Ecto neural progenitor cell (in vitro differentiated cells): ENCODE results near the gene TOM1.

Experiments used
- DNase-seq: peaks from one replicate; pipeline ENCODE4 v3.0.0-alpha.2; 2018; ENCODE audit warnings: low spot score

The TOM1 gene

DNA sequence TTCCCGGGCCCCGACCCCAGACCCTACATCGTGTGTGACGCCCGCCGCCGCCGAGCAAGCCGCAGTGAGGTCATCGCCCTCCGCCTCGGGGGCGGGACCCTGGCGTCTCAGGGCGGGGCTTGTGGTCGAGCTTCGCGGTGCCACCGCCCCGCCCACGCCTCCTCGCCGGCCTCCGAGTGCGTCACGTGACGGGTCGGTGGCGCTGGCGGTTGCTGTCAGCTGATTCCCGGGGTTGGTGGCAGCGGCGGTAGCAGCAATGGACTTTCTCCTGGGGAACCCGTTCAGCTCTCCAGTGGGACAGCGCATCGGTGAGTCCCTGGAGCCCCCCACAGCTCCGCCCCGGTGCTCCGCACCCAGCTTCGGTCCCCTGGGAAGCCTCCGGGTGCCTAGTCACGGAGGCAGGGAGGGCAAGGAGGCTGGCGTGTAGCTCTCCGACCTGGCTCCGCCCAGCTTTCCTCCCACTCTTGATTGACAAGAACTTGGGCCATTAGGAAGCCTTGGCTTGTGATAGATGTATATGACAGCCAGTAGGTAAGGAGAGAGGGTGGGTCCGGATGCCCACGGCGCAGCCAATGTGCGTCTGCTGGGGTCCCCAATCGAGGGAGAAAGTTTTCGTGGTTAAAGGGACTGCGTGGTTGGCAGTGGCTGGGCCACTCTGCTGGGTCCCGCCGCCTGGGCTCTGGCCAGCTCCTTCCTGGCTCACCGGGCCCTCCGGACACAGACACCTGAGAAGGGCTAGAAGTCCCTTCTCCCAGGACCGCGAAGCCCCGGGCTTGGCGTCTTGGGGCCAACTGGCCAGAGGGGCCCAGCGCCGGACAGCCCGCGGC lies at the start of gene TOM1:
TSS of gene TOM1 (plus strand) at position 222 of the 827 bp plus-strand sequence. CDS start at position 257, 35 bp downstream.
- DNase-seq, result peak; percentile 99

DNA sequence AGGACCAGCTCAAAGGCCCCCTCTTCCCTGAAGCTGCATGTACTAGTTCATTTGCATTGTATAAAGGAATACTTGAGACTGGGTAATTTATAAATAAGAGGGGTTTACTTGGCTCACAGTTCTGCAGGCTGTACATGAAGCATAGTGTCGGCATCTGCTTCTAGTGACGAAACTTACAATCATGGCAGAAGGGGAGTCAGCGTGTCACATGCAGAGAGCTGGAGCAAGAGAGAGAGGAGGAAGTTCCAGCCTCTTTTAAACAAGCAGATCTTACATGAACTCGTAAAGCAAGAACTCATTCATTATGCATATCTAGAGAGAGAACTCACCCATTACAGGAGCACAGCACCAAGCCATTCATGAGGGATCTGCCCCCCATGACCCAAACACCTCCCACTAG lies 49.5 kb upstream of the TOM1 start:
- DNase-seq, result no peak

DNA sequence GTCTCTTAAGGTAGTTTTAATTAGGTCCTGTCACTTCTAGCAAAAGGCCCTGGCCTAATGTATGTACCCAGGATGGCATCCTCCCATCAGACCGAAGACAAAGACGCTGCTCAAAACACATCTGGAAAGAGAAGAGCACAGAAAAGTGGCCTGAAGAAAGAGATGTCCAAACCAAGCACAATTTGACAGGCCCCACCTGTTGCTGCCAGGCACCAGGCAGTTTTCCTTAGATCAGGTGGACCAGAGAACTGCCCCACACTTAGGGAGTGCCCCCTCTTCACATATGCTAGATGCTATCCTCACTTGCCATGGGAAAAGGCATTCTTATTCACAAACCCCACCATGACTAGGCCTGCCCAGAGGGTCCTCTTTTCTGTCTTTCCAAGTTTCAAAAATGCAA lies 45.7 kb upstream of the TOM1 start:
- no peak for DNase-seq

DNA sequence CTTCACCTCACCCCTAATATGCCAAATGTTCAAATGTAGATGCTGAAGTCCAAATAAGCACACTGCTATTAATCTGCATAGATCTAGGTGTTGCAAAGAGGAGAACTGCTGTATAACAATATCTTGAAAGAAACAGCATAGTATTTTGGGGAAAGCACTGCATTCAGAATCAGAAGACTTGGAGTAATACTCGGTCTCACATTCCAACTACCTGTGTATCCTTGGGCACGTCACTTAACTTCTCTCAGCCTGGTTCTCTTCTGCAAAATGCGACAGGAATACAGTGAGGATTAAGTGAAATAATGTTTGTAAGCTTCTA lies 42.7 kb upstream of the TOM1 start:
- DNase-seq, result no peak

DNA sequence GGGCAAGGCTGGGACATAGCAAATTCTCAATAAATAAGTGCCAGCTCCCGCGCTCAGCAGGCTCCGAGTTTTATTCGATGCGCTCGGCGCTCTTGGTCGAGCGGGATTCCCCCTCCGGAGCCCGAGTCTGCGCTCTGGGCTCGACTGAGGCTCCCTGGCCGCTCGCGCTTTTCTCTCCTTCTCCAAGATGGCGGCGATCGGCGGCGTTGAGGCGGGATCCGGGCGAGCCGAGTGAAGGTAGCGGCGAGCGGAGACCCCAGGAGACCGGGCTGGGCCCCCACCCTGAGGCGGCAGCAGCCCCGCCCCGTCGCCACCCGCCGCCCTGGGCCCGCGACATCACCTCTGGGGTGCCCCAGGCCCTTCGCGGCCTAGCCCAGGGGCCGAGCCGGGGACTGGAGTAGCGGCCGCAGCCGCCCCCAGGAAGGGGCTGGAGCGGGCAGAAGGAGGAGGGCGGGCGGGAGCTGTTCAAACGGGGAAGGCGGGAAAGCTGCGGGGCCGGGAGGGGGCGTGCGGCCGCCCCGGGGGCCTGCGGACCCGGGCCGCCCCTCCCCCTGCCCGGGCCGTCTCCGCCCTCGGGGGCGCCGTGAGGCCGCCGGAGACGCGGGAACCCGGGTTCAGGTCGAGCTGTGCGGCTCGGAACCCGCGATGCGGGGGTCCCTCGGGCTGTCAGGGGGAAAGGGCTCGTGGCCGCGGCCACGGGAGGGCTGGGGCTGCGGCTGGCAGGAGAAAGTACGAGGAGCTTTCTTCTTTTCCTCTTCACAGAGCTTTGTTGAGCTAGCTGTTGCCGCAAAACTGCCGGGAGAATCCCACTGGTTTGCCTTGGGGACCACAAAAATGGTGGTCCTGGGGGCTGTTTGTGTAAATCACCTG lies 42.1 kb upstream of the TOM1 start, which contains the start of gene HMGXB4:
TSS of gene HMGXB4 (plus strand) at position 173 of the 870 bp plus-strand sequence. CDS start 4,898 bp downstream, outside the sequence.
- DNase-seq, result peak; percentile 89

DNA sequence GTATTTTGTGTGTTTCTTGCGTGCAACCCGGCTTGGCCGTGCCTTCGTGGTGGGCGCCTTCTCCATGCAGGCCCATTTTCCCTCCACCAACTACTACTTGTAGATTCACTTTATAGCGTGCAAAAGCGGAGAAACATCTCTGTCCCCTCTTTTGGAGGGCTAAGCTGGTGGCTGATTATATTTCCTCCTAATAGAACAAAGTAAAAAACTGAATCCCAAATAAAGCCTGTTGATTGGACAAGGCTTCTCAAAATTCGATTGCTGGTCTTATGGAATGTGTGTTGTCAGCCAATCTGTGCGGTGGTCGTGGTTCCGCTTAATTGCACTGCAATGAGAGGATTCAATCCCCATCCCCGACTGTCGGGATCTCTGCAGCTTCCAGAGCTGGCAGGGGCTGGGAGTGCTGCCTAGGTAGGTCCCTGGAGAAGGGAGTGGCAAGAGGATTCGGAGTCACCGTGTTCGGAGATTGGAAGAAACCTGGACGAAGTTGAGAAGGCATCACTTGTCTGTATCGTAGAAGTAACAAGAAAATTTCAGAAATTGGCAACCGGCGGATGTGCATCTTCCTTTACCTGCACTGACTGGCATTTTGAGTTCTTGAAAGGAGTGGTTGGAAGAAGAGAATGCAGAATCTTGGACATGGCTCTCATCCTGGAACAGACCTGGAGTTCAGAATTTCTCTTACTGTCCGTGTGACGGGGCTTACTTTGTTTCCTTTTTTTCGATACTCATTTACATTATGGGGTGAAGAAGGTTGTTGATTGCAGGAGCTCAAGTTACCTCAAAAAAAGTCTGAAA lies 41.3 kb upstream of the TOM1 start:
- peak; percentile 77 for DNase-seq

DNA sequence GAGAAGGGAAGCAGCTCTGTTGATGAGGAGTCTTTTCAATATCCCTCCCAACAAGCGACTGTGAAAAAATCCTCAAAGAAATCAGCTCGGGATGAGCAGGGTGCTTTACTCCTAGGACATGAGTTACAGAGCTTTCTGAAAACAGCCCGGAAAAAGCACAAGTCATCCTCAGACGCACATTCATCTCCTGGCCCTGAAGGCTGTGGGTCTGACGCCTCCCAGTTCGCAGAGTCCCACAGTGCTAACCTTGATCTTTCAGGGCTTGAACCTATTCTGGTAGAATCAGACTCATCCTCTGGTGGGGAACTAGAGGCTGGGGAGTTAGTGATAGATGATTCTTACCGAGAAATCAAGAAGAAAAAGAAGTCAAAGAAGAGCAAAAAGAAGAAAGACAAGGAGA lies 34.7 kb upstream of the TOM1 start:
- no peak for DNase-seq

DNA sequence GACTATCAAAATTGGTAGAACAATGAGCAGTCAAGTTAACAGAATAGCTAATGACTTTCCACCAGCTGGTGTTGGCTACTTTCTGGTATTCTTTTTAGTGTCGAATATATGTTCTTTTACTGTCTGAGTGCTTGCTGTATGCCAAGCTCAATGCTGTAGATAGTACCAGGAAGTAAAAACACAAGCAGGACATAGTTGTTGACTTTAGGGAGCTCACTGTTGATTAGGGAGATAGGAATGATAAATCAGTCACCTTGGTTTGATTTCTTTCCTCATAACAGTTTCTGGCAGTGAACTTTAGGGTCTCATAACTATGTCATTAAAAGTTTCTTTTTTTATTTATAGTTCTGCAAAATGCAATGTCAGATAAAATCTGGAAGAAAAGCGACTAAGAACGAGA lies 33.4 kb upstream of the TOM1 start:
- DNase-seq, result no peak

DNA sequence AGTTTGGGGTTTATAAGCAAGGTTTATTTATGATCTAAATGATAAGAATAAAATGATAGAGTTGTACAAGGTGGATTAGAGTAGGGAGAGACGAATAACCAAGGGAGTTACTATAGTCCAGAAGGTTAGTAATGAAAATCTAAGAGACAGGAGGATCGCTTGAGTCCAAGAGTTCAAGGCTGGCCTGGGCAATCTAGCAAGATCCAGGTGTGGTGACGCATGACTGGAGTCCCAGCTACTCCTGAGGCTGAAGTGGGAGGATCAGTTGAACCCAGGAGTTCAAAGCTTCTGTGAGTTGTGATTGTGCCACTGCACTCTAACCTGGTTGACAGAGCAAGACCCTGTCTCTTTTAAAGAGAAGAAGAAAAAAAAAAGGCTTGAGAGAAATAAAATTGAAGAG lies 30.1 kb upstream of the TOM1 start:
- no peak for DNase-seq

DNA sequence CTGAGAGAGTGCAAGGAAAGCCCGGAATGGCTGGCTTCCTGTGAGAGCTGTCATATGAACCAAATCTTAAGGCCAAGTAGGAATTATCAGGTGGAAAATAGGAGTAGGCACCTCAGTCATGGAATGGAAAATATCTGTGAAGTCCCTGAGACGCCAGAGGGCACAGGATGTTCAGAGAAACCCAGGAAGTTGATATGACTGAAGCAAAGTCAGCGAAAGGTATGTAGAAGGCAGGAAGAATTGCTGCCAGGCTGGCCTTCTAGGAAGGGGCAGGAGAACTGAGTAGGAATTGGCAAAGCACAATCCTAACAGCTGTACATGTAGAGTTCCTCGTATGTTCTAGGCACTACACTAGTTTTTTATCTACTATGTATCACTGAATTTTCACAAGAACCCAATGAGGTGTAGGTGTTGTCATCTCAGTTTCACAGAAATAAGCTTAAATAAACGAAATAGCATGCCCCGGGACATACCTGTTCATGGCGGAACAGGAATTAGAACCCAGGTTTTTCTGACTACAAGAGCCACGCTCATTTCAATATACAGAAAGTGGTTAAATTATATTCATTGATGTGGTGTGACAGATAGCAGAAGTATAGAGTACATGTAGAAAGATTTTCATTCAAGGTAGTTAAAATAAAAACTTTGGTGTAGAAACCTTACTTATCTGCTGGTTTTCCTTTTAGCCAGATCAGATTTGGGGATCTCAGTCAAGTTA lies 25.4 kb upstream of the TOM1 start:
- no peak for DNase-seq

DNA sequence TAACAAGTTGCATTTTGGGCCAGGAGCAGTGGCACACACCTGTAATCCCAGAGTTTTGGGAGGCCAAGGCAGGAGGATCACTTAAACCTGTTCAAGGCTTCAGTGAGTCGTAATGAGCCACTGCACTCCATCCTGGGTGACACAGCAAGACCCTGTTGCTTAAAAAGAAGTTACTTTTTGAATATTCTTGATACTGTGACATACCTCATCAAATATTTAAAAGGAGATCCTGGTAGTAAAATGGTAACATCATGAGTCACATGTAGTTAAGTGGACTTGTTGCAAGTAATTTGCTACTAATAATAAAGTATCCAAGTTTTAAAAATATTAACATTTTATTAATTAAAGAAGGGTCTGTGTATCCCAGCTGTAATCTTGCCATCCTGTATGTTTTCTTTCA lies 24.1 kb upstream of the TOM1 start:
- DNase-seq, result no peak

DNA sequence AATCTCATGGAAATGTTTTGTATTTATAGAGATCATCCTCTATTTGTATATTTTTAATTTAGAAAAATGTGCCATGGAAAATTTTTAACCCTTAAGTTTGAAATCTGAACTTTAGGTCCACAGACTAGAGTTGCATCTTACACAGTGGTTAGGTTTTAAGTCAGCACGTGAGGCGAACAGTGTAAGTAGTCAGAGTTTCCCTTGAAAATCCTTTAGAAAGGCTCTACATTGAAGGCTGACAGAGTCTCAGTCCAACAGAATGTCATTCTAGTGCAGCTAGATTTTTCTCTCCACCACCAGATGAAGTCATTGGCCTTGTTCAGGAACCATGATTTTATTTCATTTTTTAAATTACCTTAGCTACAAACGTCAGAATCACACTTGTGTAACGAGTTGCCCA lies 23.7 kb upstream of the TOM1 start:
- no peak for DNase-seq

DNA sequence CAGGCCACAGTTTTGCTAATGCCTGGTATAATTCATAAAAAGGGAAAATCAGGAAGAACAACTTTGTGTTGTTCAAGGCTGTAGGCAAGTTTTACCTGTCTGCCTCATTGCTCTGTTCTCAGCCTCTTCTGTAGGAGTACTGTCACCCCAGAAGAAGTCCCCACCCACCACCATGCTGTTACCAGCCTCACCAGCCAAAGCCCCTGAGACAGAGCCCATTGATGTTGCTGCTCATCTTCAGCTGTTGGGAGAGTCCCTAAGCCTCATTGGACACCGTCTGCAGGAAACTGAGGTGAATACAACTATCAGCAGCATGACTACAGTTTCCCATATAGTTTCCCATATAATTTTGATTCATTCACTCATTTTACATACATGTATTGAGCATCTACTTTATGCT lies 11.6 kb upstream of the TOM1 start:
- no peak for DNase-seq

DNA sequence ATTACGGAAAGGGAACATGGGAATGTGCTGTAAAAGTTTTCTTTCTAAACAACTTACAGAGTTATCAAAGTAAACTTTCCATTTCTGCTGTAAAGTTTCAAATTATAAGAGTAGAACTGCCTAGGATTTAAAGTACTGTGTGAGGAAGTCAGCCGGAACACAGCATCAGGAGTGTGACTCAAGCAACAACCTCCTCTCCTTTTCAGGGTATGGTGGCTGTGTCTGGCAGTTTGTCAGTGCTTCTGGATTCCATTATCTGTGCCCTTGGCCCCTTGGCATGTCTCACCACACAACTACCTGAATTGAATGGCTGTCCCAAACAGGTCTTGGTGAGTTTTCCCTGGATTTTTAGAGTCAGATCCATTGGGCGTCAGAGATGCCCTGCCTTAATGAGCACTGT lies 6.9 kb upstream of the TOM1 start:
- DNase-seq, result no peak

DNA sequence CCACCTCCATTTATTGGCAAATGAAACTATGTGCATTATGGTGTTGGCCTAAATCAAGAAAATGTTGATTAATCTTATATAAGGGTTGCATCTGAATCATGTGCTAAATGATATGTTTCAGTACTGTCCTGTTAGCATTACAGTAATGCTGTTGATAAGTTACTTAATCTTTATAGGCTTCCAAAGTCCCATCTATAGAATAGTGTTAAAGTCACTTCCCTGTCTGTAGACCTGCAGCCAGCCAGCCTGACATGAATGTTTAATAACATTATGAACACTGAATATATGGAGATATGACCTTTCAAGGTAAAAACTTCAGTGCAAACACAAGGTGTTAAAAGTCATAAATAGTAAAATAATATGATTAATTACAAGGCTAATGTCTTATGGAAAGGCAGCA lies 3.6 kb upstream of the TOM1 start:
- no peak for DNase-seq

DNA sequence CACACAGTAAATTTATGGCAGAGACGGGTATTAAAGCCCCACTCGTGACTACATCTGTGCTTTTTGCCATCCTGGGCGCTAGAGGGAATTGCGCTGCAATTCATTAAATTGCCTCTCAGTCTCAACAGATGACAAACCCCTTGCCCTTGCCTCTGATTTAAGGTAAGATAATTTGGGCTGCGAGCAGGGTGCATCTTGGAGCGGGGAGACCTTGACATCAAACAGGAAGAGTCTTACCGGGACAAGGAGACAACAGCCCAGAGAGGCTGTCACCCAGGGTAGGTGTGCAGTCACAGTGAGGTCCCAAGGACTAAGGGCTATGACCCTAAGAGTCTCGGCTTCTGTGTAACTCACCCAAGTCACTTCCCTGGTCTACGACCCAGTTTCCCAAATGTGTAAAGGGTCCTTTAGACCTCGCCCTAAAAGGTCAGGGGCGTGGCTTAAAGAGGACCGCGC lies 449 bp upstream of the TOM1 start:
- no peak for DNase-seq

DNA sequence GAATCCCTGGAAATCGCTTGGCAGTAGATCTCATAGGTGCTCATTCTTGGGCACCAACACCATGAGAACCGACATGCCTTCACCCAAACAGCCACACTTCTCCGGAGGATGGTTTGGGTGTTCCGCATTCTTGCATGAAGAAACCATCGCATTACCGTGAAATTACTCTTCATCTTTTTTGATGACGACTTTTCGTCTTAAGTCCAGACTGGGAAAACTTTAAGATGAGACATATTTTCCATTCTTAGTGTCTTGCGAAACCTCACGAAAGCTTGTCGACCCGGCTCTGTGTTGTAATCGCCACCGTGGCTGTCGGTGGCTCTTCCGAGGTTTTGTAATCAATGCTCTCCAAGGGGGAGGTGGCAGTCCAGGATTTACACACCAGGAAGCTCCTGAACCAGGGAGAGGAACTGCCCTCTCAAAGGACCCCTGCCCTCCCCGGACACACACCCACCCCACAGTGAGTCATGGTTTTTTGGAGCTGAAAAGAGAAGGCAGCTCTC lies 1.7 kb downstream of the TOM1 start:
- no peak for DNase-seq

DNA sequence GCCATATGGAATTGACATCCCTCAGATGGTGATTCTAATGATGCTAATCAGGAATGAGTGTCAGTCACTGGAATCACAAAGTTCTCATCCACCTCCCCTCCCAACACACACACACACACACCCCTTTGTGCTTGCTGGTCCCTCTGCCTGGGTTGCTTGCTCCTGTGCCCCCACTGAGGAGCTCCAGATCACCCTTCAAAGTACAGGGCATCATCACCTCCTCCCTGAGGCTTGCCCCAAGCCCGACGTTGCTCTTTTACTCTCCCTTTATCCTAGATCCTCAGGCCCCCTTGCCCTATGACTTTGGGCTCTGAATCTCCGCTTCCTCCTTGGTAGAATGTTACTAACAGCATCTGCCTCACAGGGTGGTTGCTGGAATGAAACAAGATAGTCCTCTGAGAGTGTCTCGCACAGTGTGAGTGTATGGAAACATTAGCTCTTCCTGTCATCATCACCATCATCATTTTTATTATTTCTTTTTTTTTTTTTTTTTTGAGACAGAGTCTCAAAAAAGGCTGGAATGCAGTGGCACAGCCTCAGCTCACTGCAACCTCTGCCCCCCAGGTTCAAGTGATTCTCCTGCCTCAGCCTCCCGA lies 3.4 kb downstream of the TOM1 start:
- no peak for DNase-seq

DNA sequence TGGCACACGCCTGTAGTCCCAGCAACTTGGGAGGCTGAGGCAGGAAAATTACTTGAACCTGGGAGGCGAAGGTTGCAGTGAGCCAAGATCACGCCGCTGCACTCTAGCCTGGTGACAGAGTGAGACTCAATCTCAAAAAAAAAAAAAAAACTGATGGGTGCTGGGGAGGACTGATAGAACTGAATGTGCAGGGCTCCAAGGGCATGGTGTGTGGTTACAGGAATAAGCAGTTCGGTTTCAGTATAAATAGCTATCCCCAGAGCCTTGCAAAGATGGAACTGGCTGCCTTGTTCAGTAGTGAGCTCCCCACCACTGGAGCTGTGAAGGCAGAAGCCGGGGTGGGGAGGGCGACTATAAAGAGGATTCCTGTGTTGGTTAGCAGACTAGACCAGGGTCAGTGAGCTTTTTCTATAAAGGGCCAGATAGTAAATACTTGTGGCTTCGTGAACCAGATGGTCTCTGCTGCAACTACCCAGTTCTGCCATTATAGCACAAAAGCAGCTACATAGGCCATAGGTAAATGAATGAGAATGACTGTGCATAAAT lies 5.9 kb downstream of the TOM1 start:
- DNase-seq, result no peak

DNA sequence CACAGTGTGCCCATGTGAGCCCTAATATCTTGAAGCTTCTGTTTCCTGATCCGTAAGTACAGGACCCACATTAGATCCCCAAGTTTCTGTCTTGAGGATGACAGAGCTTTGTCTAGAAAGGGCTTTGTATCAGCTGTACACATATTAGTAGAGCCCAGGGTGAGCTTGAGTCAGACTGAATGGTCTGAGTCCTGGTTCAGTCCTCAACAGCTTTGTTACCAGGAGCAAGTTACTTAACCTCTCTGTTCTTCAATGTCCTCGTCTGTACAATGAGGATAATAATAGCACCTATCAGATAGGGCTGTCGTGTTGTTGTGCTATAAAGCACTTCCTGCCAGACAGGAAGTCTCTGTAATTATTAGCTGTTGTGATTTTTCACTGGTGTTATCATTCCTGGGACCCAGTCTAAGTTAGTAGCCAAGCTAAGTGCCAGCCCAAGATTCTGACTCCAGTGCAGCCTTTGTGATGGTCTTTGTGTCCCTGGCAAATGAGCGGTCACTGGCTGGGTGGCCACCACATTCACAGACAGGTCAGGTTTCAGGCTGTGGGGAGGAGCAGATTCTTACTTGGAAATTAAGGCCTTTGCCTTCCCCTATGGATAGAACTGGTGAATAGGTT lies 6.8 kb downstream of the TOM1 start:
- DNase-seq, result no peak
